D341Med (cell line): Measurements from ENCODE around the gene CNIH2.

ENCODE experiments used
- DNase-seq: peaks from one replicate; pipeline ENCODE4 v3.0.0; 2012; ENCODE audit warnings: low spot score

Gene CNIH2

GRCh38 chr11:66259225-66259624 lies 18.8 kb upstream of the CNIH2 start:
- DNase-seq = no peak

GRCh38 chr11:66259956-66260355 lies 18.0 kb upstream of the CNIH2 start:
- no peak for DNase-seq

GRCh38 chr11:66261578-66261977 lies 16.4 kb upstream of the CNIH2 start:
- no peak for DNase-seq

GRCh38 chr11:66262191-66262590 lies 15.8 kb upstream of the CNIH2 start:
- DNase-seq = no peak

- DNase-seq = no peak
Measured at GRCh38 chr11:66262696-66263095, 15.3 kb upstream of the CNIH2 start.

- DNase-seq = no peak
Measured at GRCh38 chr11:66263231-66263630, 14.7 kb upstream of the CNIH2 start.

- DNase-seq = no peak
Measured at GRCh38 chr11:66263785-66264184, 14.2 kb upstream of the CNIH2 start.

- DNase-seq = no peak
Measured at GRCh38 chr11:66264383-66264782, 13.6 kb upstream of the CNIH2 start.

GRCh38 chr11:66264914-66265313 lies 13.1 kb upstream of the CNIH2 start:
- no peak for DNase-seq

- DNase-seq = no peak
Measured at GRCh38 chr11:66265531-66266377, 12.2 kb upstream of the CNIH2 start.

GRCh38 chr11:66266378-66267038 lies 11.5 kb upstream of the CNIH2 start:
- no peak for DNase-seq

GRCh38 chr11:66267039-66267378 lies 11.0 kb upstream of the CNIH2 start:
- DNase-seq = no peak

GRCh38 chr11:66267379-66268243 lies 10.4 kb upstream of the CNIH2 start:
- peak; percentile 95 for DNase-seq

- DNase-seq = peak; percentile 98
Measured at GRCh38 chr11:66268244-66268951, 9.6 kb upstream of the CNIH2 start, which contains the start of gene RAB1B. Gene RAB1B (plus strand): TSS chr11:66268639. CDS start chr11:66268680, 41 bp downstream.

GRCh38 chr11:66268952-66269905 lies 8.7 kb upstream of the CNIH2 start:
- DNase-seq = peak; percentile 57

- no peak for DNase-seq
Measured at GRCh38 chr11:66271816-66272215, 6.2 kb upstream of the CNIH2 start.

GRCh38 chr11:66272596-66272995 lies 5.4 kb upstream of the CNIH2 start:
- DNase-seq = no peak

- no peak for DNase-seq
Measured at GRCh38 chr11:66274219-66274618, 3.8 kb upstream of the CNIH2 start.

- no peak for DNase-seq
Measured at GRCh38 chr11:66275396-66275795, 2.6 kb upstream of the CNIH2 start.

- no peak for DNase-seq
Measured at GRCh38 chr11:66275984-66276612, 1.9 kb upstream of the CNIH2 start.
